Measurements from ENCODE around the gene PIK3R5.

The PIK3R5 gene

GRCh38 chr17:8951206-8951605 is 14.3 kb downstream of the PIK3R5 start:
- DNase-seq (no peak), ATAC-seq (ENCODE audit: insufficient read depth, low read depth) (no peak)
- Histone ChIP-seq H3K27ac (ENCODE audit: low read length) (no peak overlapping the region), H3K4me3 (ENCODE audit: low read depth in 1 of 2, low read length in 2 of 2) (no peak overlapping the region), H4K20me1 (ENCODE audit: insufficient read depth, low read length) (peaks cover 18% of the 10 kb centered on the region), H3K4me2 (ENCODE audit: insufficient read depth, low read length) (no peak overlapping the region), H3K9ac (ENCODE audit: low read depth, low read length) (no peak overlapping the region), H2AFZ (ENCODE audit: low read depth, low read length) (no peak overlapping the region), H3K9me3 (ENCODE audit: insufficient read depth, low read length, severe bottlenecking) (no peaks in the 10 kb centered on the region), H3K36me3 (ENCODE audit: insufficient read depth, low read length) (peaks cover 9% of the 10 kb centered on the region; the same call in 1 of the 2 replicates), H3K4me1 (ENCODE audit: insufficient read depth, low read length) (peaks cover 30% of the 10 kb centered on the region), H3K79me2 (ENCODE audit: insufficient read depth, low read length) (peaks cover 80% of the 10 kb centered on the region), H3K27me3 (ENCODE audit: insufficient read depth, low read length, poor library complexity) (no peaks in the 10 kb centered on the region)
- TF ChIP-seq EZH2 (IDR thresholded peaks at IDR 0.05; ENCODE audit: borderline replicate concordance, low read depth, low read length, severe bottlenecking) (no peak), CTCF (IDR thresholded peaks at IDR 0.05; ENCODE audit: borderline replicate concordance, extremely low read depth, low read length, poor library complexity, severe bottlenecking) (no peak)

GRCh38 chr17:8949061-8949661 is 16.3 kb downstream of the PIK3R5 start:
- H3K36me3 ChIP-seq (ENCODE audit: insufficient read depth, low read length): peaks cover 19% of the 10 kb centered on the region
- H3K4me3 ChIP-seq (ENCODE audit: low read depth in 1 of 2, low read length in 2 of 2): no peak overlapping the region
- no peaks in the 10 kb centered on the region for H3K27me3 ChIP-seq (ENCODE audit: insufficient read depth, low read length, poor library complexity)
- ATAC-seq (ENCODE audit: insufficient read depth, low read depth) (no peak), DNase-seq (no peak)
- no peak overlapping the region for H3K4me2 ChIP-seq (ENCODE audit: insufficient read depth, low read length)
- H3K79me2 ChIP-seq (ENCODE audit: insufficient read depth, low read length): peaks cover 85% of the 10 kb centered on the region
- no peak overlapping the region for H3K27ac ChIP-seq (ENCODE audit: low read length)
- H3K9me3 ChIP-seq (ENCODE audit: insufficient read depth, low read length, severe bottlenecking): no peaks in the 10 kb centered on the region
- no peak overlapping the region for H3K9ac ChIP-seq (ENCODE audit: low read depth, low read length)
- H4K20me1 ChIP-seq (ENCODE audit: insufficient read depth, low read length): peaks cover 9% of the 10 kb centered on the region
- peaks cover 13% of the 10 kb centered on the region for H3K4me1 ChIP-seq (ENCODE audit: insufficient read depth, low read length)
- TF ChIP-seq EZH2 (IDR thresholded peaks at IDR 0.05; ENCODE audit: borderline replicate concordance, low read depth, low read length, severe bottlenecking) (no peak), CTCF (IDR thresholded peaks at IDR 0.05; ENCODE audit: borderline replicate concordance, extremely low read depth, low read length, poor library complexity, severe bottlenecking) (no peak)
- H2AFZ ChIP-seq (ENCODE audit: low read depth, low read length): no peak overlapping the region

GRCh38 chr17:8948462-8948861 is 17.0 kb downstream of the PIK3R5 start:
- H3K9ac ChIP-seq (ENCODE audit: low read depth, low read length): no peak overlapping the region
- no peak overlapping the region for H2AFZ ChIP-seq (ENCODE audit: low read depth, low read length)
- TF ChIP-seq EZH2 (IDR thresholded peaks at IDR 0.05; ENCODE audit: borderline replicate concordance, low read depth, low read length, severe bottlenecking) (no peak), CTCF (IDR thresholded peaks at IDR 0.05; ENCODE audit: borderline replicate concordance, extremely low read depth, low read length, poor library complexity, severe bottlenecking) (no peak)
- H3K27me3 ChIP-seq (ENCODE audit: insufficient read depth, low read length, poor library complexity): no peaks in the 10 kb centered on the region
- DNase-seq (no peak), ATAC-seq (ENCODE audit: insufficient read depth, low read depth) (no peak)
- no peak overlapping the region for H3K4me3 ChIP-seq (ENCODE audit: low read depth in 1 of 2, low read length in 2 of 2)
- peaks cover 19% of the 10 kb centered on the region for H3K36me3 ChIP-seq (ENCODE audit: insufficient read depth, low read length)
- no peak overlapping the region for H3K27ac ChIP-seq (ENCODE audit: low read length)
- H3K9me3 ChIP-seq (ENCODE audit: insufficient read depth, low read length, severe bottlenecking): no peaks in the 10 kb centered on the region
- H4K20me1 ChIP-seq (ENCODE audit: insufficient read depth, low read length): peaks cover 6% of the 10 kb centered on the region
- H3K4me1 ChIP-seq (ENCODE audit: insufficient read depth, low read length): peaks cover 6% of the 10 kb centered on the region
- H3K79me2 ChIP-seq (ENCODE audit: insufficient read depth, low read length): peaks cover 78% of the 10 kb centered on the region
- no peak overlapping the region for H3K4me2 ChIP-seq (ENCODE audit: insufficient read depth, low read length)

Measured in DND-41 (cell line).